H1 (cell line): ENCODE data around the gene FOXO6. TPM values are rescaled to one million over a fixed set of nuclear protein-coding genes. Genes with fewer than 3 reads are reported as not detected.

ENCODE experiments used
- CTCF ChIA-PET: fragments of 300-600 bp; sonication (Branson Sonifier 250); formaldehyde crosslinking; loops from one replicate; lab custom pipeline; 2021; ENCODE audit not compliant: partially characterized antibody; lab: Charles Lee
- POLR2A ChIA-PET: fragments of 300-600 bp; sonication (Branson Sonifier 250); formaldehyde crosslinking; loops from one replicate; lab custom pipeline; 2021; ENCODE audit warnings: inconsistent platforms; ENCODE audit not compliant: partially characterized antibody; lab: Charles Lee
- DNase-seq, 2 experiments: peaks; one replicate each; pipeline versions ENCODE4 v3.0.0 to v3.0.0-alpha.2; 2010 to 2022; ENCODE audit warnings: low spot score in 2 of 2, low read depth in 1 of 2, mixed read lengths in 1 of 2
- FAIRE-seq: peaks from 2 replicates; lab custom pipeline; 2011; peaks lifted over from hg19 to GRCh38; lab: Jason Lieb, UNC
- H2AFZ ChIP-seq: 2 replicates; pipeline ENCODE4 v1.8.1; 2012; ENCODE audit warnings: low read length, inconsistent platforms
- H2AK5ac ChIP-seq: 2 replicates; pipeline ENCODE4 v1.6.1; 2013; ENCODE audit warnings: low read depth, low read length
- H2BK120ac ChIP-seq: replicated peaks from 2 replicates; pipeline ENCODE3; 2013; ENCODE audit warnings: low read depth, low read length, inconsistent platforms
- H2BK12ac ChIP-seq: 2 replicates; pipeline ENCODE4 v1.6.1; 2013; ENCODE audit warnings: low read depth, low read length
- H2BK15ac ChIP-seq: 2 replicates; pipeline ENCODE4 v1.6.1; 2013; ENCODE audit warnings: low read length
- H2BK20ac ChIP-seq: 2 replicates; pipeline ENCODE4 v1.6.1; 2013; ENCODE audit warnings: low read length
- H2BK5ac ChIP-seq: 2 replicates; pipeline ENCODE4 v1.6.1; 2013; ENCODE audit warnings: low read depth, low read length
- H3K14ac ChIP-seq: 2 replicates; pipeline ENCODE4 v1.6.1; 2013; ENCODE audit warnings: inconsistent platforms; ENCODE audit not compliant: insufficient read length
- H3K18ac ChIP-seq: 2 replicates; pipeline ENCODE4 v1.6.1; 2013; ENCODE audit warnings: low read length; ENCODE audit errors: extremely low read depth
- H3K23ac ChIP-seq: 2 replicates; pipeline ENCODE4 v1.6.1; 2013; ENCODE audit warnings: inconsistent platforms; ENCODE audit not compliant: insufficient read length
- H3K23me2 ChIP-seq: 2 replicates; pipeline ENCODE4 v1.6.1; 2013; ENCODE audit warnings: low read depth, low read length
- H3K27ac ChIP-seq: 2 replicates; pipeline ENCODE4 v1.6.1; 2011; ENCODE audit warnings: low read depth, low read length, inconsistent platforms
- H3K27me3 ChIP-seq, 4 experiments: replicated peaks in 1 of 4; 1 replicate in 1 of 4; 2 replicates in 3 of 4; pipeline versions ENCODE4 v1.6.1 to v1.8.1; 2011 to 2013; ENCODE audit warnings: low read length in 3 of 4, mild to moderate bottlenecking in 3 of 4, inconsistent platforms in 2 of 4, mixed read lengths in 2 of 4, moderate library complexity in 1 of 4; ENCODE audit not compliant: control insufficient read depth in 3 of 4, insufficient read depth in 3 of 4; ENCODE audit errors: extremely low read depth in 1 of 4
- H3K36me3 ChIP-seq, 4 experiments: 2 replicates each; pipeline versions ENCODE4 v1.6.1 to v1.8.1; 2011 to 2013; ENCODE audit warnings: mild to moderate bottlenecking in 4 of 4, low read length in 3 of 4, moderate library complexity in 2 of 4, control low read depth in 1 of 4, inconsistent platforms in 1 of 4; ENCODE audit not compliant: insufficient read depth in 4 of 4, control insufficient read depth in 2 of 4
- H3K4ac ChIP-seq: replicated peaks from 2 replicates; pipeline ENCODE3; 2013; ENCODE audit warnings: low read length, low read depth, mixed read lengths, inconsistent platforms; ENCODE audit not compliant: insufficient read length
- H3K4me1 ChIP-seq, 4 experiments: replicated peaks in 1 of 4; 1 replicate in 1 of 4; 2 replicates in 3 of 4; pipeline versions ENCODE4 v1.6.1 to v1.8.1; 2011 to 2013; ENCODE audit warnings: low read length in 3 of 4, inconsistent platforms in 2 of 4, mixed read lengths in 1 of 4; ENCODE audit not compliant: insufficient read depth in 4 of 4, control insufficient read depth in 3 of 4
- H3K4me2 ChIP-seq, 2 experiments: 2 replicates each; pipeline versions ENCODE4 v1.6.1 to v1.8.1; 2011 to 2013; ENCODE audit warnings: low read depth in 2 of 2, low read length in 2 of 2, control low read depth in 1 of 2, inconsistent platforms in 1 of 2, mild to moderate bottlenecking in 1 of 2; ENCODE audit not compliant: insufficient read depth in 1 of 2
- H3K4me3 ChIP-seq, 4 experiments: fragments of 200-600, 300-600 bp in 1 of 4; sonication (generic), shearing (Covaris generic), sonication (Bioruptor Twin) in 1 of 4; 2 replicates each; pipeline versions ENCODE4 v1.5.1 to v1.8.1; 2011 to 2016; ENCODE audit warnings: low read length in 4 of 4, low read depth in 3 of 4, control low read depth in 2 of 4, inconsistent platforms in 2 of 4, mild to moderate bottlenecking in 2 of 4, mixed read lengths in 1 of 4, moderate library complexity in 1 of 4; ENCODE audit not compliant: insufficient read depth in 2 of 4; ENCODE audit errors: extremely low read depth in 1 of 4
- H3K56ac ChIP-seq: replicated peaks from 2 replicates; pipeline ENCODE3; 2013; ENCODE audit warnings: low read depth, mild to moderate bottlenecking, mixed read lengths, low read length, inconsistent platforms; ENCODE audit not compliant: insufficient read length
- H3K79me1 ChIP-seq: 2 replicates; pipeline ENCODE4 v1.6.1; 2013; ENCODE audit warnings: low read depth, low read length, control low read depth
- H3K79me2 ChIP-seq, 2 experiments: 2 replicates each; pipeline versions ENCODE4 v1.6.1 to v1.8.1; 2012 to 2013; ENCODE audit warnings: low read length in 2 of 2, mild to moderate bottlenecking in 2 of 2, inconsistent platforms in 1 of 2; ENCODE audit not compliant: insufficient read depth in 2 of 2, control insufficient read depth in 1 of 2
- H3K9ac ChIP-seq, 4 experiments: replicated peaks in 1 of 4; 1 replicate in 1 of 4; 2 replicates in 3 of 4; pipeline versions ENCODE4 v1.6.1 to v1.8.1; 2011 to 2013; ENCODE audit warnings: low read depth in 3 of 4, low read length in 3 of 4, control low read depth in 2 of 4, mild to moderate bottlenecking in 2 of 4, moderate library complexity in 2 of 4, inconsistent platforms in 1 of 4; ENCODE audit errors: extremely low read depth in 1 of 4
- H3K9me3 ChIP-seq, 2 experiments: 2 replicates each; pipeline versions ENCODE4 v1.6.1 to v1.8.1; 2012 to 2013; ENCODE audit warnings: mild to moderate bottlenecking in 2 of 2, moderate library complexity in 2 of 2, control low read depth in 1 of 2, inconsistent platforms in 1 of 2, low read depth in 1 of 2, low read length in 1 of 2, mixed read lengths in 1 of 2; ENCODE audit not compliant: insufficient read depth in 2 of 2
- H4K20me1 ChIP-seq, 2 experiments: replicated peaks in 1 of 2; 2 replicates each; pipeline versions ENCODE3 to v1.8.1; 2011 to 2013; ENCODE audit warnings: inconsistent platforms in 2 of 2, low read length in 2 of 2, mild to moderate bottlenecking in 1 of 2; ENCODE audit not compliant: insufficient read depth in 2 of 2, control insufficient read depth in 1 of 2
- H4K5ac ChIP-seq: 2 replicates; pipeline ENCODE4 v1.6.1; 2013; ENCODE audit warnings: low read length, low read depth, mixed read lengths, inconsistent platforms; ENCODE audit not compliant: insufficient read length
- H4K8ac ChIP-seq: 2 replicates; pipeline ENCODE4 v1.8.0; 2013; ENCODE audit warnings: mild to moderate bottlenecking, moderate library complexity, low read length, inconsistent platforms; ENCODE audit not compliant: insufficient read depth; ENCODE audit errors: extremely low read depth
- H4K91ac ChIP-seq: replicated peaks from 2 replicates; pipeline ENCODE3; 2013; ENCODE audit warnings: low read length, mixed read lengths, inconsistent platforms; ENCODE audit not compliant: insufficient read length
- POLR2AphosphoS5 ChIP-seq: IDR thresholded peaks from 2 replicates; pipeline ENCODE4 v1.6.1; 2011; ENCODE audit warnings: low read depth, low read length
- RXRA ChIP-seq: IDR thresholded peaks from 2 replicates; pipeline ENCODE4 v1.6.1; 2011; ENCODE audit warnings: low read depth, mild to moderate bottlenecking, low read length, moderate library complexity; ENCODE audit not compliant: insufficient read depth
- SIRT6 ChIP-seq: IDR thresholded peaks from one replicate; pipeline ENCODE4 v1.7.1; 2012; ENCODE audit warnings: low read length, inconsistent platforms
- SP1 ChIP-seq: IDR thresholded peaks from 2 replicates; pipeline ENCODE4 v1.6.1; 2011; ENCODE audit warnings: low read depth, low read length
- WGBS, 2 experiments: shearing (Covaris generic) in 1 of 2; methylation state at CpG; one replicate each; pipeline versions ENCODE4 v1.1.6 to v1.1.7; 2013 to 2015; ENCODE audit warnings: low lambda C conversion rate in 2 of 2, mixed read lengths in 2 of 2, inconsistent platforms in 1 of 2, low coverage in 1 of 2, missing lambda C conversion rate in 1 of 2; ENCODE audit not compliant: insufficient replicate concordance in 2 of 2, insufficient coverage in 1 of 2, insufficient read length in 1 of 2; ENCODE audit errors: extremely low coverage in 1 of 2, missing lambda C conversion rate in 1 of 2; 5-methylcytosine and 5-hydroxymethylcytosine counted together
- polyA plus RNA-seq, 7 experiments: library from polyadenylated mRNA; depleted of rRNA in 3 of 7; stranded (reverse) in 5 of 7; unstranded in 2 of 7; fragments of >200 nt in 5 of 7; fragments of 200-250 nt in 2 of 7; gene quantifications; 1 replicate in 5 of 7; 2 replicates in 1 of 7; 4 replicates in 1 of 7; pipeline versions ENCODE4 v1.2.1 to v1.2.3, GENCODE V29; 2011 to 2013; ENCODE audit warnings: missing spikeins in 2 of 7, mixed read lengths in 2 of 7
- total RNA-seq: library from RNA; stranded (reverse); fragmentation: NEBNext Ultra II Directional; extraction: Animal tissue kit (Norgen Biotek cat#: 25700); gene quantifications from 2 replicates; pipeline ENCODE4 v1.2.1, GENCODE V29; 2021
- TF ChIP-seq, protein P1 (sequence below): IDR thresholded peaks from 2 replicates; pipeline ENCODE4 v1.6.1; 2012; ENCODE audit warnings: inconsistent platforms

Gene FOXO6
- total and polyA plus RNA-seq, 2 of the 8 experiments (the other 6 are each of a cell fraction or from before 2014, with no cell fraction given), result 0.59 to 3.0 TPM

DNA sequence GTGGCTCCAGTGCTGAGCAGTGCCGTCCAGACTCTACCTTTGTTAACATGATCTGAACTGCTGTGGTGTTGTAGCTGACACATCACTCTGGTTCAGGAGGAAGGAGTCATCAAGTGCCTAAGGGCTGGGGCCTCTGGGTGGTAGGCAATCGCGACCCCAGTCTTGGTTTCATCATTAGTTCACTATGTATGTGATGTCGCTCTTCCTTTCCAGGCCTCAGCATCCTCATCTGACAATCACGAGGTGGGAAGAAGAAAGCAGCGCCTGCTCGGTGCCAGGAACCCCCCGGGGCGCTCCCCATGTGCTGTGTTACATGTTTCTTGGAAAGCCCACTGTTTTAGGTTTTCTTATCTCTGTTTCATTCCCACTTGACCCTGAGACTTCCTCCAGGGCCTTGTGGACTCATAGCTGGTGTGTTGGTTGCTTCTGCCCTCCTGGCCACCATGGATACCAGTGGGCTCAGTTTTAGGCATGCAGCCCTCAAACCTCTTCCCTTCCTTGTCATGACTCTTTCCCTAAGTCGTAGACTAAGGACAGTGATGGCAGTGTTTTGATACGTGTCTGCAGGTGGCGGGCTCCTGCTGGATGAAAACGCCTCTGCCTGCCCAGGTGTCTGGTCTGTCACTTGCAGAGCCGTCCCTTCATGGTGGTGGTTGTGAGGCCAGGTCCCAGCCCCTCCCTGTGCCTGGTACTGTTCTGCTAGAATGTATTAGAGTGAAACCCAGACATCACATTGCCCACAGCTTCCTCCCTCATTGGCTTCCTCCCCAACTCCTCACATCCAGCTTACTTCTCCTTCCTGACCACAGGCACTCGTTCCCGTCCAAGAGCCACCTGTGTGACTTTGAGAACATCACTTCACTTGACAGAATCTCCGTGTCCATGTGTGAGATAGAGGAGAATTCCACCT is 17.2 kb upstream of the FOXO6 start:
- TF ChIP-seq RXRA (no peak), SIRT6 (no peak), SP1 (no peak), POLR2AphosphoS5 (no peak)
- TF ChIP-seq, protein P1, sequence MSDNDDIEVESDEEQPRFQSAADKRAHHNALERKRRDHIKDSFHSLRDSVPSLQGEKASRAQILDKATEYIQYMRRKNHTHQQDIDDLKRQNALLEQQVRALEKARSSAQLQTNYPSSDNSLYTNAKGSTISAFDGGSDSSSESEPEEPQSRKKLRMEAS, result no peak
- H4K20me1 ChIP-seq, result no peaks in the 10 kb centered on the region
- no peak overlapping the region for H3K56ac ChIP-seq
- H3K18ac ChIP-seq, result no peak overlapping the region
- ChIA-PET CTCF (interaction anchor here (0.9 to 6.1 kb wide), 15 partner anchors 10 to 148 kb away, joined by 3 to 64 read pairs (median 5); no protein-coding TSS in a partner anchor), POLR2A (no interaction called here)
- H3K27ac ChIP-seq, result no peak overlapping the region
- no peak overlapping the region for H3K23ac ChIP-seq
- H2BK12ac ChIP-seq, result peak overlapping the region; percentile 63; the same call in 1 of the 2 replicates
- H2BK15ac ChIP-seq, result 0 out of 2 replicates have a peak overlapping the region, but pooled peaks have one; percentile 10
- no peak overlapping the region; the same call in 1 of the 2 replicates for H2AK5ac ChIP-seq
- no peaks in the 10 kb centered on the region for H3K36me3 ChIP-seq
- no peak overlapping the region for H2AFZ ChIP-seq
- H4K5ac ChIP-seq, result no peak overlapping the region
- no peak overlapping the region for H2BK5ac ChIP-seq
- no peak overlapping the region for H3K4me2 ChIP-seq
- peaks cover 0 to 2% (median 0%) of the 10 kb centered on the region in 4 experiments; a peak in 2 of 7 replicates for H3K27me3 ChIP-seq
- H2BK20ac ChIP-seq, result no peak overlapping the region
- H2BK120ac ChIP-seq, result no peak overlapping the region
- H3K14ac ChIP-seq, result no peak overlapping the region
- no peaks in the 10 kb centered on the region for H3K9me3 ChIP-seq
- peaks cover 0 to 7% (median 2%) of the 10 kb centered on the region in 4 experiments; a peak in 3 of 7 replicates for H3K4me1 ChIP-seq
- no peak overlapping the region for H3K4me3 ChIP-seq
- H3K79me2 ChIP-seq, result no peaks in the 10 kb centered on the region
- no peak overlapping the region for H4K91ac ChIP-seq
- FAIRE-seq, result no peak
- H3K4ac ChIP-seq, result no peak overlapping the region
- H4K8ac ChIP-seq, result no peak overlapping the region
- peak in 1 of 2 experiments; percentile 35 for DNase-seq
- H3K79me1 ChIP-seq, result no peaks in the 10 kb centered on the region
- WGBS, 2 experiments, result 86% methylated on average over 17 of the region's 17 CpGs; no CpG with 5 or more reads in 1 of the 2 experiments
- no peaks in the 10 kb centered on the region for H3K23me2 ChIP-seq
- H3K9ac ChIP-seq, result peak overlapping the region in 1 of 4 experiments; percentile 37; a peak in 1 of 7 replicates
